GM18873 (cell line): ENCODE data around the gene RERE.
"Not testable (repeated sequence)": the region's sequence is repeated elsewhere in the genome, so short reads cannot be mapped to it uniquely, and the experiment has no call there.

ENCODE experiments used
- ATAC-seq: cut with Tn5 transposase; IDR thresholded peaks from one replicate; pipeline ENCODE4 v1.9.1; 2021; ENCODE audit warnings: mild to moderate bottlenecking, moderate library complexity, moderate number of reproducible peaks; ENCODE audit not compliant: unreplicated experiment, low FRiP score

RERE gene

DNA sequence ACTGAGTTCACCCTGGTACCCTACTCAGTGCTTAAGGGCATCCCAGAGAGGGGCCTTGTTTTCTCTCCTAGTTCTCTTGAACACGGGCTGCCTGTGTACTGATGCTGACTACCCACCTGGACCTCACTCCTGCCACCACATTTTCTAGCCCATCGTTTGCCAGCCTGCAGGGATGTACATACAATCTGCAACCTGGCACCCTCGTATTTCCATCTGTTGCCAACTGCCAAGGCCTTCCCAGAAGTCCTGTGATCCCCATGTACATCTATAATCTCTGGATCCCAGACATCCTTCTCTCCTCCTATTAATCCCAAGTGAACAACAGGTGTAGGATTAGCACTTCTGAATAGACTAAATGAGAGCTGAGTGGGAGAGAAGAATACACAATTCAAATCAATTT, 287.5 kb downstream of the RERE start:
- ATAC-seq: no peak

DNA sequence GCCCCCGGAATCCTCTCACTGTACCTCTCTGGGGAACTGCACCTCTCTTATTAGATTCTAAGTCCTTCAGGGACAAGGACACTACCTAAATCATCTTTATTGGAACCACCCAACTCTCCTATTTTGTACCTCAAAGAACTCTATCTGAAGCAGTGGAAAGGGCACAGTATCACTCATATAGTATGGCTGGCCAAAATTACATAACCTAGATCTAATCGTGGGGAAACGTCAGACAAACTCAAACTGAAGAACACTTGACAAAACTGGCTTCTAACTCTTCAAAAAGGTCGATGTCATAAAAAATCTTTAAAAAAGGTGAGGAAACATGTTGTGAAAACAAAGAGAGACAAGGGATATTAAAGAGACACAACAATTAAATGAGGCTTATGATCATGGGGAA, 289.5 kb downstream of the RERE start:
- ATAC-seq: no peak

DNA sequence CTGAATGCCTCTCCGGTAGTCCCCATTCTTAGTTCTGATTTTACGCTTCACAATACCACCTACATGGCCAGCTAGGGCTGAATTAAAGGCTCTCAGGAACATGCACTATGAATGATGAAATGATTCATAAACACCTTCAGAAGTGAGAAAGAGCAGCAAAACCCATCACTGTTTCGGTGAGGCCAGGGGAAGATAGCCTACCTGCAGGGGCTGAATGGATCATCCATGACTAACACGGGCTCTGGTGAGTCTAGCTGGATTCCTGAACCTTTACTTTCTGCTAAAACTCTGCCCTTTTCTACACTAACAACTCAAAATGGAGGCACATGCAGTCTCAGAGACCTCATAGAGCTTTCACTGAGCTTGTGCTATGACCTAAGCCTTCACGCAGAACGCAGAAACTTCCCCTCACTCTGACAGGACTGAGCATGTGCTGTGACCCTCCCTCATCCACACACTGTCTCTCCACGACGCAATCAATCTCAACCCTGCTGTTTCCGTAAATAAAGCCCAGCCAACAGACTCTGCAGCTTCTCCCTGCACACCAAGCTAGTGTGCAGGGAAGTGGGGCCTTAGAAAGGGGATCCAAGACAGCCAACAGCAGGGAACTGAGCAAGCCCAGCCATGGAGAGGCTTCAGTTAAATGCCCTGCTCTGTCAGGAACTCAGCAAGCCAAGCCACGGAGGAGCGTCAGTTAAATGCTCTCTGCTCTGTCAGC, 291.7 kb downstream of the RERE start:
- no peak for ATAC-seq

GRCh38 chr1:8525216-8525557, 292.3 kb downstream of the RERE start:
- no peak for ATAC-seq

DNA sequence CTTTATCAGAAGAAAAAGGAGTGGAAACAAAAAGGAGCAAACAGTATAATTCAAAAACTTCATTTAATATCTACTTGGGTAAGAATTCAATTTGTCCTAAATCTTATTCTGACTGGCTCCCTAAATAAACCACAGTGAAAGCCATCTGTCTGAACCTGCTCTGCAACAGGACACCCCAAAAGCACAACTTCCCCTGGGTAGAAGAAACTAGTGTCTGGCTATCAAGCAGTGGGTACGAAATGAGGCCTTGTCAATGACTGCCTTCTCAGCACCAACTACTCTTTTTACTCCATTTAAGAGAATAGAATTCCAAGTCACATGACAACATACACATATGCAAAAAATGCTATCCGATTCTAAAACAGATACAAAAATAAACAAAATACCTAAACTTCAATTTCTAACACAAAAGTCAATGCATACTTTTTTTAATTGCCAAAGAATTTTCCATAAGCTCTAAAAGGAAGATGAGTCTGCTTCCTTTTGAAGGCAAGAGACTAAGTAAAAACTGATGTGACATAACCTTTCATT, 292.7 kb downstream of the RERE start:
- no peak for ATAC-seq

DNA sequence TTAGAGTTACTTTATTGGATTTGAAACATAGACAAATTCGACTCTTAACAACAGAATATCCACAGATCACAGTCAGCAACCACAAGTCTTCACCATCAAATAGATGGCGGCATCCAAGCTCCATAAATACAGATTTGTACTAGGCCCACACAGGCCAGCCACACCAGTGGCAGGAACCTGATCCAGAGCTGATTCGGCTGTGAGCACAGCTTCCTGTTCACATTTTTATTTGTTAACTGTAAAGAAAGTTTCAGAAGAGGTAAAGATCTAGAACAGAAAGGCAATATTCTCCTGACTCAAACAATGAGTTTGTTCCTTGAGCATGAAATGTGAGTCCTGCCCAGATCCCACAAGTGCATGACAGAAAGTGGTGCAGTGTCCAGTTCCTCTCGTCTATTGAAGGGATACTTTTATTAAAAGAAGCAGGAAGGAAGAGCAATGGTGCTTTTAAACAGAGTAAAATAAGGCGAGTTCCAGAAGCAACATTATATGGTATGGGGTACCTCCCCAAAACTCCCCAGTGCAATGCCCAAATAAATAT, 293.7 kb downstream of the RERE start:
- ATAC-seq: no peak

GRCh38 chr1:8520483-8520966, 296.9 kb downstream of the RERE start:
- ATAC-seq: no peak

DNA sequence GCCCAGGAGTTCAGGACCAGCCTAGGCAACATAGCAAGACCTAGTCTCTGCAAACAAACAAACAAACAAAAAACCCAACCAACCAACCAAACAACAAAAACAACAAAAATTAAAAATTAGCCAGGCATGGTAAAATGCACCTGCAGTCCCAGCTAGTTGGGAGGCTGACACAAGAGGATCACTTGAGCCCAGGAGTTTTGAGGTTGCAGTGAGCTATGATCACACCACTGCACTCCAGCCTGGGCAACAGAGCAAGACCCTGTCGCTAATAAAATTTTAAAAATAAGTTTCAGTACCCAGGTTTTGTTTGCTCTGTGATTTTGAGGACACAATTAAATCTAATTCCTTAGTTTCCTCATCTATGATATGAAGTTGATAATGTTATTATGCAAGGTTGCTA, 298.3 kb downstream of the RERE start:
- no peak for ATAC-seq

GRCh38 chr1:8518490-8518801, 299.0 kb downstream of the RERE start:
- no peak for ATAC-seq

DNA sequence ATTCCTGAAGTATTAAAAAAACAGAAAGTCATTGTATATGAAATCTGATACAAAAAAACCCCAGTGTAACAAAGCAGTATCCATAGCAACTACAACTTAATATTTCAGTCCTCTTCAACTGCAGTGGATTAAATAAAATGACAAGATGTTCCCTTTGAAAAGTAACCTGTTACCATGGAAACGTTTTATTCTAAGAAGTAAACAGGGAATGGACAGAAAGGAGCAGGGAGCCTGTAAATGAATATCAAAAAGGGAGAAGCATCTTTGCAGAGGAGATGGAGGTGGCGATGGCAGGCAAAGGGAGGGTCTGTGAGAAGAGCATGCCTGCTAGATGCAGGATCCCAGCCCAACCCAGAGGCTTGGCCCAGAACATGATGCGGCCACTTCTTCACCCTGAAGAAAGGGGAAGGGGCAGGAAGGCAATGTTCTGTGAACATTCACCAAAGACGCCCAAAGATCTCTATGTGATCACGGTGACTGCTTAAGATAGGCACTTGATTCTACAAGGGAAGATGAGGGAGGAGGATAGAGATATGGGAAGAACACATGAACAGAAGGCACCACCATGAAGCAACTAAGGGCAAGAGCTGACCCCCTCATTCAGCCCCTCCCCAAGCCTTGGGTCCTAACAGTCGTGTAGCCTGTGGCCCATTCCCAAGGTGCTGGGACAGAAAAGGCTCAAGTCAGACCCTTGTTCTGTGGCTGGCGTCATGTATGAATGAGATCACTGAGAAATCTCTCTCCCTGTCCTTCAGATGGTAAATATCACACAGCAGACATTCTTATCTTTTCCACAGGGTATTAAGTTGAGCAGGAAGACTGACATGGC, 299.6 kb downstream of the RERE start:
- no peak for ATAC-seq

DNA sequence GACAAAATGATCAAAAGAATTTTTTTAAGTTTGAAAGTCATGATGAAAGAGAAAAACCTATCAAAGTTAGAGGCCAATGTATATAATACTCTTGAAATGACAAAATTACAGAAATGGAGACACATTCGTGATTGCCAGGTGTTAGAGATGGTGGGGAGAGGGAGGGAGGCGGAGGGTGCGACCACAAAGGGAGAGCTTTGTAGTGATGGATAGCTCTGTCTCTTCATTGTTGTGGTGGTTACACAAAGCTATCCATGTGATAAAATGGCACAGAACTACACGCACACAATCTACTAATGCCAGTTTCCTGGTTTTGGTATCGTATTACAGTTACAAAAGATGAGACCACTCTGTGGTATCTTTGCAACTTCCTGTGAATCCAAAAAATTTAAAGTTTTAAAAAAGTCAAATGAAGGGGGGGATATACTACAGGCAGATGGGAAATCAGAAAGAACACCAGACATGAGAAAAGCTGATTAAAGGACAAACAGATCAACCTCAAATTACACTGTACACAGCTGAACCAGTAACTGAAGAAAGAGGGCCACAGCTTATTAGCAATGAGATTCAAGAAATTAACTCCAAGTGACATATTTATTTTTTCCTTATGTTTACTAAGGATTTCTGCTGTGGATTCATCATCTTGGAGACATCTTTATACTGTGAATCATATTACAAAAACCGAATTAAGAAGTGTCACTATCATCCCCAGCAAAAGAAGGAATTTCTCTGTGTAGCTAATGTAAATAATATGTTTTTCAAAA, 300.5 kb downstream of the RERE start:
- no peak for ATAC-seq

DNA sequence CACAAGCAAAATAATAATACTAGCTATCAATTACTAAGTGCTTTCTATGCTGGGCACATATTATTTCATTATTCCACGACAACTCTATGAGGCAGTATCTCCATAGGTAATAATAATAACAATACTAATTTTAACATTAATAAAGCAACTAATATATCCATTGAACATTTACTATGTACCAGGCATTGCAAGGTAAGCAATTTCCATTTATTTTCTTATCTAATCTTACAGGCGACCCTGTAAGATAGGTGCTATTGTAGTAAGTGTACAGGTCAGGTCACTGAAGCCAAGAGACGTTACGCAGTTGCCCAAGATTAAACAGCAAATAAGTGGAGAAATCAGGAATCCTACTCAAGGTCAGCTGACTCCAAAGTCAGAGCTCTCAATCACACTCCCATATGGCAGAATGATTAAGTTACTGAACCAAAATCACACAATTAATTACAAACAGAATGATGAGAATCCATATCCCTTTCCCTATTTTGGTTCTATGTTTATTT, 301.1 kb downstream of the RERE start:
- ATAC-seq: no peak

GRCh38 chr1:8512504-8512903, 304.9 kb downstream of the RERE start:
- no peak for ATAC-seq

DNA sequence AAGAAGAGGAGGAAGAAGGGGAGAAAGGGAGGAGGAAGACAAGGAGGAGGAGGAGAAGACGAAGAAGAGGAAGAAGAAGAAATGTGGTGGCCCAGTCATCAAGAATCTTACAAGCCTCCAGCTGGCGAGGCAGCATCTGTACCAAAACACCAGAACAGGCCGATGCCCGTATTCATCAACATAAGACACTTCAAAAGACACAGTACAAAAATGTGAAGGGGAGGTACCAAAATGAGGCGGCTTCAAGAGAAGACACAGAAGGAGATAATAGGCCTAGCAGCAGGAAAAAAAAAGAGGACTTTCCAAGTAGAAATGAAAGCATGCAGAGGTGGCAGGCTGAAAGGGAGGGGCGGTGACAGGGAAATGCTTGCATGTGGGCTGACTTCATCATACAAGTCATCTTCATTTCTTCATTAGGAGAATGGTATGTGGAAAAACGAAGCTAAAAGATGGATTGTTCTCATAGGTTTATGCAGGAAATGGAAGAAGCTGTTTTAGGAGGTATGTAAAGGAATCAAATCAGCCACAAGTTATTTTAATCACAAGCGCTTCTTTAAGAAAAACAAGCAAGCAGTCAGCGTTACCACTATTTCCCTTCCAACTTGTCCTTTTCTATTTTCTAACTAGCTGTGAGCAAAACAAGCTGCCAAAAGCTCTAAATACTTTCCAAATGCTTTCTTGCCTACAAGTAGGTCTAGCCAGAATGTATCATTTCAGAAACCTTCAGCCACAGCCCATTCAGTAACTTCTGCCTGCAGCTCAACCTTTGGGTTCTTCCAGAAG, 307.2 kb downstream of the RERE start:
- ATAC-seq: no peak

GRCh38 chr1:8509579-8509978, 307.9 kb downstream of the RERE start:
- no peak for ATAC-seq

DNA sequence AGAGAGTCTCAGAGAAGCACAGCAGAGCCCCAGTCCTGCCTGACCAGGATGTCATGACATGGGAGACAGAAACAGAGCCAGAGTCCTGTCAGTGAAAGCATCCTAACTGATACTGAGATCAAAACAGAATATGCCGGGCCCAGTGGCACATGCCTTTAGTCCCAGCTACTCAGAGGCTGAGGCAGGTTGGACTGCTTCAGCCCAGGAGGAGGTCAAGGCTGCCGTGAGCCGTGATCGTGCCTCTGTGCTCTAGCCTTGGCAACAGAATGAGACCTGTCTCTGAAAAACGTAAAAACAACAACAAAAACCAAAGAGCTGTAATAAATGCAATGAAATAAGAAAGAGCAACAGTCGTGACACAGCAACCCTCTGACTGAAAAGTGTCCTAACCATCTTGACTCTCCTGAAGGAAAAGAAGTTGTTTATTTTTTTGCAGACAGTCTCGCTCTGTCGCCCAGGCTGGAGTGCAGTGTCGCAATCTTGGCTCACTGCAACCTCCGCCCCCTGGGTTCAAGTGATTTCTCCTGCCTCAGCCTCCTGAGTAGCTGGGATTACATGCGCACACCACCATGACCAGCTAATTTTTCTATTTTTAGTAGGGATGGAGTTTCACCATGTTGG, 310.3 kb downstream of the RERE start:
- no peak for ATAC-seq

- ATAC-seq: no peak
Measured at GRCh38 chr1:8506456-8506855, 311.0 kb downstream of the RERE start.

DNA sequence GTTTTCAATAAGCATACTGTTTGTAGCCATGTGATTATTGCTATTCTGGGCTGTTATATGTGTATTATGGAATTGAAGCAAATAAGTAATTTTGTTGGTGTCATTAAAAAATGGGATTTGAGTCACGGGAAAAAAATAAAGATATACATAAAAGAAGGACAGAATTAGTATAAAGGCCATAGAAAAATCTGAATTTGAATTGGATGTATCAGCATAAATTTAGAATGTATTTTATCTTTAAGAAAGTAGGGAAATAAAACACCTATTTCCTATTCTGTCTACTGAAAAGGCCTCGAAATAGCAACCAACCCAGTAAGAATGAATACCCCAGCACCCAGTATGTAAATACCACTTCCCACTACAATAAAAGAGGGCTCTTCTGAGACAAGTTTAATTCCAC, 313.6 kb downstream of the RERE start:
- no peak for ATAC-seq

GRCh38 chr1:8502949-8503348, 314.5 kb downstream of the RERE start:
- ATAC-seq: not testable (repeated sequence)
